ENCODE data around the gene PPFIBP2.
A peak's percentile ranks its signal among the peaks of the same experiment; 100 is the strongest.

PPFIBP2 gene

DNA sequence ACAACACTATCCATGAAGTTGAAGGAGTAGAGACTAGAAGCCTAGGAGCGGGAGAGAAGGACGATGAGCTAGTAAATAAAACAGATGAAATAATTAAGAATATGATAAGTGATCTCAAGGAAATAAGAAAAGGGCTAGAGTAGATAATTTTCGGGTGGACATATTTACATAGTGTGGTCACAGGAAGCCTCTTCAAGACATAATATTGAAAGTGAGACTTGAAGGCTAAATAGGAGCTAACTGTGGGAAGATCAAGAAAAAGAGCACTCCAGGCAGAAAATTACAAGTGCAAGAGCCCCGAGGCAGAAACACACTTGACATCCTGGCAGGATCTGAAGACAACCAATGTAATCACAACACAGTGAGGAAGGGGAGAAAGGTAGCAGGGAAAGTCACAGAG, 11.9 kb upstream of the PPFIBP2 start:
- peaks cover 0 to 1% (median 0%) of the 10 kb centered on the region in 3 experiments for H3K27me3 ChIP-seq (ENCODE audit: control insufficient read depth in 3 of 3, insufficient read depth in 3 of 3, low read depth in 1 of 3, low read length in 3 of 3)
- no peak overlapping the region for H3K18ac ChIP-seq (ENCODE audit: low read length)
- H2BK15ac ChIP-seq (ENCODE audit: low read length): no peak overlapping the region
- no peaks in the 10 kb centered on the region for H3K79me1 ChIP-seq (ENCODE audit: low read depth, low read length)
- no peaks in the 10 kb centered on the region for H3K36me3 ChIP-seq (replicated peaks in 1 of 2; ENCODE audit: control insufficient read depth in 2 of 2, insufficient read depth in 2 of 2, low read length in 2 of 2)
- WGBS, 2 donors (ENCODE audit: extremely low coverage in 2 of 2, insufficient read length in 2 of 2, insufficient replicate concordance in 1 of 2): no CpG with 5 or more reads among the region's 4 CpGs
- no peak overlapping the region for H3K23ac ChIP-seq (ENCODE audit: low read depth, low read length, poor library complexity)
- no peak overlapping the region for H3K27ac ChIP-seq (replicated peaks; ENCODE audit: low read length)
- H2BK5ac ChIP-seq (ENCODE audit: low read length): no peak overlapping the region
- H3K9me3 ChIP-seq (replicated peaks in 1 of 2; ENCODE audit: control insufficient read depth in 2 of 2, insufficient read depth in 1 of 2, low read depth in 1 of 2, low read length in 2 of 2): no peaks in the 10 kb centered on the region
- no peak overlapping the region for H4K8ac ChIP-seq (ENCODE audit: low read depth, low read length)
- no peak overlapping the region for H3K4me2 ChIP-seq (ENCODE audit: insufficient read depth, low read length, poor library complexity, severe bottlenecking)
- DNase-seq (ENCODE audit: low spot score): no peak
- no peak overlapping the region for H2BK12ac ChIP-seq (ENCODE audit: low read length)
- H3K4ac ChIP-seq (ENCODE audit: low read length): no peak overlapping the region
- H3K4me3 ChIP-seq (ENCODE audit: low read length in 2 of 2): no peak overlapping the region
- no peak overlapping the region for H2BK120ac ChIP-seq (ENCODE audit: low read depth, low read length)
- no peak overlapping the region for H4K91ac ChIP-seq (ENCODE audit: low read depth, low read length, poor library complexity)
- H2AFZ ChIP-seq (ENCODE audit: low read length): no peak overlapping the region
- no peak overlapping the region for H3K14ac ChIP-seq (ENCODE audit: low read length)
- no peak overlapping the region for H2AK5ac ChIP-seq (ENCODE audit: low read depth, low read length)
- H3K4me1 ChIP-seq (ENCODE audit: control insufficient read depth in 2 of 2, insufficient read depth in 1 of 2, low read depth in 1 of 2, low read length in 2 of 2): no peaks in the 10 kb centered on the region
- no peak overlapping the region for H3K9ac ChIP-seq (ENCODE audit: low read depth, low read length, poor library complexity)

DNA sequence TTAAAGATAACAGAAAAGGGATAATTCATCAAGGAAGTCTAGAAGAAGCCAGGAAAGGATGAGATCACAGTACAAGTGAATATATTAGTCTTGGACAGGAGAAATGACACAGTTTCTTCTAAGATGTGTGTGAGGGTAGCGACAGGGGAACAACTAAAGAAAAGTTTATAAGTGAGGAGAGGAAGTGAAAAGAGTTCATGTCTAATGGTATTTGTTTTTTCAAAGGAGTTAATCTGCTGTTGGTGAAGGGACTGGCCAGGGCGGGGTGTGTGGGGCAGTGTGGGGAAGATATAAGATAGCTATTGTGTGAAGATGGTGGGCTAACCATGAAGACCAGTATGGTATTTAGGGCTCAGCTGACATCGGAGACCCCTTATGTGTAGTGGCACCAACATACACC, 7.6 kb upstream of the PPFIBP2 start:
- Histone ChIP-seq H3K27me3 (ENCODE audit: control insufficient read depth in 3 of 3, insufficient read depth in 3 of 3, low read depth in 1 of 3, low read length in 3 of 3) (peaks cover 0 to 16% (median 0%) of the 10 kb centered on the region in 3 experiments), H2BK15ac (ENCODE audit: low read length) (no peak overlapping the region), H3K79me1 (ENCODE audit: low read depth, low read length) (no peaks in the 10 kb centered on the region), H3K4me1 (ENCODE audit: control insufficient read depth in 2 of 2, insufficient read depth in 1 of 2, low read depth in 1 of 2, low read length in 2 of 2) (no peaks in the 10 kb centered on the region), H3K27ac (replicated peaks; ENCODE audit: low read length) (no peak overlapping the region), H3K9ac (ENCODE audit: low read depth, low read length, poor library complexity) (no peak overlapping the region), H4K91ac (ENCODE audit: low read depth, low read length, poor library complexity) (no peak overlapping the region), H3K36me3 (replicated peaks in 1 of 2; ENCODE audit: control insufficient read depth in 2 of 2, insufficient read depth in 2 of 2, low read length in 2 of 2) (no peaks in the 10 kb centered on the region), H2BK12ac (ENCODE audit: low read length) (no peak overlapping the region), H2BK120ac (ENCODE audit: low read depth, low read length) (no peak overlapping the region), H3K18ac (ENCODE audit: low read length) (no peak overlapping the region), H2AK5ac (ENCODE audit: low read depth, low read length) (no peak overlapping the region), H3K14ac (ENCODE audit: low read length) (no peak overlapping the region), H3K4me3 (ENCODE audit: low read length in 2 of 2) (no peak overlapping the region), H3K4me2 (ENCODE audit: insufficient read depth, low read length, poor library complexity, severe bottlenecking) (no peak overlapping the region), H3K9me3 (replicated peaks in 1 of 2; ENCODE audit: control insufficient read depth in 2 of 2, insufficient read depth in 1 of 2, low read depth in 1 of 2, low read length in 2 of 2) (no peaks in the 10 kb centered on the region), H3K23ac (ENCODE audit: low read depth, low read length, poor library complexity) (no peak overlapping the region), H3K4ac (ENCODE audit: low read length) (no peak overlapping the region), H2BK5ac (ENCODE audit: low read length) (no peak overlapping the region), H2AFZ (ENCODE audit: low read length) (no peak overlapping the region), H4K8ac (ENCODE audit: low read depth, low read length) (no peak overlapping the region)
- WGBS, 2 donors (ENCODE audit: extremely low coverage in 2 of 2, insufficient read length in 2 of 2, insufficient replicate concordance in 1 of 2): 100% methylated on average over 1 of the region's 3 CpGs; no CpG with 5 or more reads in 1 of the 2 donors
- DNase-seq (ENCODE audit: low spot score): no peak

DNA sequence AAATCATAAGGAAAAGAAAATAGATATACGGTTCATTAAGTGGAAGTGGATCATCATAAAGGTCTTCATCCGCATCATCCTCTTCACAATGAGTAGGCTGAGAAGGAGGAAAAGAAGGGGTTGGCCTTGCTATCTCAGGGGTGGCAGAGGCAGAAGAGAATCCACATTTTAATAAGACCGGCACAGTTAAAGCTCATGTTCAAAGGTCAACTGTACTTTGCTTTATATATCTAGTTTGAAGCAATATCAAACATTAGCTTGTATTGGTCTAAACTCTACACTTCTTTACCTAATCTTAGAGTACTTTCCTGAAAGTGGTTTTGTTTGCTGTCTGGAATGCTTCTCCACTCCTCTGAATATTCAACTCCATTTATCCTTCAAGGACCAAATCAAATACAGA, 5.7 kb upstream of the PPFIBP2 start:
- no peak overlapping the region for H3K18ac ChIP-seq (ENCODE audit: low read length)
- H3K9me3 ChIP-seq (replicated peaks in 1 of 2; ENCODE audit: control insufficient read depth in 2 of 2, insufficient read depth in 1 of 2, low read depth in 1 of 2, low read length in 2 of 2): no peaks in the 10 kb centered on the region
- H3K14ac ChIP-seq (ENCODE audit: low read length): no peak overlapping the region
- no peak overlapping the region for H2BK5ac ChIP-seq (ENCODE audit: low read length)
- no peak overlapping the region for H2AK5ac ChIP-seq (ENCODE audit: low read depth, low read length)
- no peak for DNase-seq (ENCODE audit: low spot score)
- H3K4me2 ChIP-seq (ENCODE audit: insufficient read depth, low read length, poor library complexity, severe bottlenecking): no peak overlapping the region
- no peak overlapping the region for H3K4ac ChIP-seq (ENCODE audit: low read length)
- peaks cover 6% of the 10 kb centered on the region in 2 donors for H3K4me1 ChIP-seq (ENCODE audit: control insufficient read depth in 2 of 2, insufficient read depth in 1 of 2, low read depth in 1 of 2, low read length in 2 of 2)
- no peak overlapping the region for H2BK15ac ChIP-seq (ENCODE audit: low read length)
- no peak overlapping the region for H3K27ac ChIP-seq (replicated peaks; ENCODE audit: low read length)
- no peak overlapping the region for H2BK12ac ChIP-seq (ENCODE audit: low read length)
- H4K91ac ChIP-seq (ENCODE audit: low read depth, low read length, poor library complexity): no peak overlapping the region
- no peaks in the 10 kb centered on the region for H3K79me1 ChIP-seq (ENCODE audit: low read depth, low read length)
- peaks cover 0 to 30% (median 0%) of the 10 kb centered on the region in 3 experiments for H3K27me3 ChIP-seq (ENCODE audit: control insufficient read depth in 3 of 3, insufficient read depth in 3 of 3, low read depth in 1 of 3, low read length in 3 of 3)
- H3K23ac ChIP-seq (ENCODE audit: low read depth, low read length, poor library complexity): no peak overlapping the region
- WGBS, 2 donors (ENCODE audit: extremely low coverage in 2 of 2, insufficient read length in 2 of 2, insufficient replicate concordance in 1 of 2): no CpG with 5 or more reads among the region's 3 CpGs
- H4K8ac ChIP-seq (ENCODE audit: low read depth, low read length): no peak overlapping the region
- H3K36me3 ChIP-seq (replicated peaks in 1 of 2; ENCODE audit: control insufficient read depth in 2 of 2, insufficient read depth in 2 of 2, low read length in 2 of 2): no peaks in the 10 kb centered on the region
- H2AFZ ChIP-seq (ENCODE audit: low read length): no peak overlapping the region
- H2BK120ac ChIP-seq (ENCODE audit: low read depth, low read length): no peak overlapping the region
- H3K9ac ChIP-seq (ENCODE audit: low read depth, low read length, poor library complexity): no peak overlapping the region
- H3K4me3 ChIP-seq (ENCODE audit: low read length in 2 of 2): no peak overlapping the region

DNA sequence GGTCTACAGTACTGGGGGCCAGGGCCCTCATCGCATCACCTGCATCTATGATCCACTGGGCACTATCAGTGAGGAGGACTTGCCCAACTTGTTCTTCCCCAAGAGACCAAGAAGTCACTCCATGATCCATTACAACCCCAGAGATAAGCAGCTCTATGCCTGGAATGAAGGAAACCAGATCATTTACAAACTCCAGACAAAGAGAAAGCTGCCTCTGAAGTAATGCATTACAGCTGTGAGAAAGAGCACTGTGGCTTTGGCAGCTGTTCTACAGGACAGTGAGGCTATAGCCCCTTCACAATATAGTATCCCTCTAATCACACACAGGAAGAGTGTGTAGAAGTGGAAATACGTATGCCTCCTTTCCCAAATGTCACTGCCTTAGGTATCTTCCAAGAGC, 3.8 kb upstream of the PPFIBP2 start:
- H3K9ac ChIP-seq (ENCODE audit: low read depth, low read length, poor library complexity): no peak overlapping the region
- DNase-seq (ENCODE audit: low spot score): no peak
- no peak overlapping the region for H2BK120ac ChIP-seq (ENCODE audit: low read depth, low read length)
- WGBS, 2 donors (ENCODE audit: extremely low coverage in 2 of 2, insufficient read length in 2 of 2, insufficient replicate concordance in 1 of 2): no CpG with 5 or more reads among the region's 2 CpGs
- H3K4me2 ChIP-seq (ENCODE audit: insufficient read depth, low read length, poor library complexity, severe bottlenecking): no peak overlapping the region
- no peak overlapping the region for H2BK15ac ChIP-seq (ENCODE audit: low read length)
- peaks cover 0 to 41% (median 7%) of the 10 kb centered on the region in 3 experiments for H3K27me3 ChIP-seq (ENCODE audit: control insufficient read depth in 3 of 3, insufficient read depth in 3 of 3, low read depth in 1 of 3, low read length in 3 of 3)
- H2BK12ac ChIP-seq (ENCODE audit: low read length): no peak overlapping the region
- no peaks in the 10 kb centered on the region for H3K9me3 ChIP-seq (replicated peaks in 1 of 2; ENCODE audit: control insufficient read depth in 2 of 2, insufficient read depth in 1 of 2, low read depth in 1 of 2, low read length in 2 of 2)
- H4K91ac ChIP-seq (ENCODE audit: low read depth, low read length, poor library complexity): no peak overlapping the region
- H3K4me1 ChIP-seq (ENCODE audit: control insufficient read depth in 2 of 2, insufficient read depth in 1 of 2, low read depth in 1 of 2, low read length in 2 of 2): peaks cover 6 to 10% of the 10 kb centered on the region in 2 donors
- H2BK5ac ChIP-seq (ENCODE audit: low read length): no peak overlapping the region
- no peak overlapping the region for H3K18ac ChIP-seq (ENCODE audit: low read length)
- no peak overlapping the region for H4K8ac ChIP-seq (ENCODE audit: low read depth, low read length)
- peak overlapping the region; percentile 67 for H3K14ac ChIP-seq (ENCODE audit: low read length)
- H3K4me3 ChIP-seq (ENCODE audit: low read length in 2 of 2): no peak overlapping the region
- no peaks in the 10 kb centered on the region for H3K79me1 ChIP-seq (ENCODE audit: low read depth, low read length)
- no peak overlapping the region for H3K27ac ChIP-seq (replicated peaks; ENCODE audit: low read length)
- no peak overlapping the region for H2AK5ac ChIP-seq (ENCODE audit: low read depth, low read length)
- no peak overlapping the region for H3K23ac ChIP-seq (ENCODE audit: low read depth, low read length, poor library complexity)
- no peak overlapping the region for H2AFZ ChIP-seq (ENCODE audit: low read length)
- H3K4ac ChIP-seq (ENCODE audit: low read length): no peak overlapping the region
- no peaks in the 10 kb centered on the region for H3K36me3 ChIP-seq (replicated peaks in 1 of 2; ENCODE audit: control insufficient read depth in 2 of 2, insufficient read depth in 2 of 2, low read length in 2 of 2)

Measured in neuronal stem cell (in vitro differentiated cells).